SW 1271 (cell line): ENCODE measurements around the gene MACROH2A1.
A peak's percentile ranks its signal among the peaks of the same experiment; 100 is the strongest.

Experiments used
- DNase-seq, 2 experiments: peaks; one replicate each; lab custom pipeline; 2025; lab: John Stamatoyannopoulos, UW

MACROH2A1 gene

DNA sequence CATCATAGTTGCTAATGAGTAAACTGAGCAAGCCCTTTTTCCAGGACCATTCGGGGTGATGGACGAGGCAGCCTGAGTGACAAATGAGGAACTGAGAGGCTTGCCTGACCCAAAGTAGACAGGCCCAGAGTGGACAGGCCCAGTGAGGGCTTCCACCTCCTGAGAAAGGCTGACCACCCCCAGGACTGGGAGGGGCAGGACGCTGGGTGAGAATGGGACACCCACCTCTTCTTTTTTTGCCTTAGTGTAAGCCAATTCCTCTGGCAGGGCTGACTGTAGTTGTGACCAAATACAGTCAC lies 68.3 kb downstream of the MACROH2A1 start:
- DNase-seq: no peak

DNA sequence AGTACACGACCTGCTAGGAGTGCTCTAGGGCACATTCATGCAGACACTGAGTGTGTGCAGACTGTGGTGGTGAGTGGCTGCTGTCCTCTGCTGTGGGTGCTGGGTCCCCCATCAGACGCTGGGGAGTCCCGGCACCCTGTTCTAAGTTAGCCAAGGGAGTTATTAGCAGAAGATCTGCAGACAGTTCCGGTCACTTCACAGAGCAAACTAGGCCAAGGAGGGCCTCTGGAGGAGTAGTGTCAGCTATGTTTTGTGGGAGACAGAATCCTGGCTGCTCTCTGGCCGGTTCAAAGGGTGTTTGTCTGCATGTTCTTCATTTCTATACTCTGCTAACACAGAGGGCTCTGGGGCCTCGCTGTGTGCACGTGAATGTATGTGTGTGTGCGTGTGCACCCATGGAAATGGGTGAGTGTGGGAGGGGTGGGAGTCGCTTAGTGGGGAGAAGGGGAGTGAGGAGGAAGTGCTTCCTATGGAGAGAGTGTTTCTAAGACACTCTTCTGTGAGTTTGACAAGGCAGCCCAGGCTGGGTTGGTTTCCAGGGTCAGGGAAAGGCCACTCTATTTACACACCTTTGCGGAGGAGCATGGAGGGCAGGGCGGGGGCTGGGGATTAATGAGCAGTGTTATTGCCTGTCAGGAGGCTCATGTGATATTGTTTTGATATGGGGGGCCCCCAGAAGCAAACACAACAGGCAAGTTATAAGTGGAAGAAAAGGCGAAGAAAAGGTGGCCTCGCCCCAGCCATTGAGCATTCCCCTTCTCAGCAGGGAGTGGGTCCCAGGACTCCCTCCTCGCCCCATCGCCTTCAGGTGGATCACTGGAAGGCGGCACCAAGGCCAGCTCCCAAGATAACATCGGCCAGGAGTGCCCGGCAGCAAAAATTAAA lies 68.9 kb downstream of the MACROH2A1 start:
- no peak for DNase-seq

DNA sequence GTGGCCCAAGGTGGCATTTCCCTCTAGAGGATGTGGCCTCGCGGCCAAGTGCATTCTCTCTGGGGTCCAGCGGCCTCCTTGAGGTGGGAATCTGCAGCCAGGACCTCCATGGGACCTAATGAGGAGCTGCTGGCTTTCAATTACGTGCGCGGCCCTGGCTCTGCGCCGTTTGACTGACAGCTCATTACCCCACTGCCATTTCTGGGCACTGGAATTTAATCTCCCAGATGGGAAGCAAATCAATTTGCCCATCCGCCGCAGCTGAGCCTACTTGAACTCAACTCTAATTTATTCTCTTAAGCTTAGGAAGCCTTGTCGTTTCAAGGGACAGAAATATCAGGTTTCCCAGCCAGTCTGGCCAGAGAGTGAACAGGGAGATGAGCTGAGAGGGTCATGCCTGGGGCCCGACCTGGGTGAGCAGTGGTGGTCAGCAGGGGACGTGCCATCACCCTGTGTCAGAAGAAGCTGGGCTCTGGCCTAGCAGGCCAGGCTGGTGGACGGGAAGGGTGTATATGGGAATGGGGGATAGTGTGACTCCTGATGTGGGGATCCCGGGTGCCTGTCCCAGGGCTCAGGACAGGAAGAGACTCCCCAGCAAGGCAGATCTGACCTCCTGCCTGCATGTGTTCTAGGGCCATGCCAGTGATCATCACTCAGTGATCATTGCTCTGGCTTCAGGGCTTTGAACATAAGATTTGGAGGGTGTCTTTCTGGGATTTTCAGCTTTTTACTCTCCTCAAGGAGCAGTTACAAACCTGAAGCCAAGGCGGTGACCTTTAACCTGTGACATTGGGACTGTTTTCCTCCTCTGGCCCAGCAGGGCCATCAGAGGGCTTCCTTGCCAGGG lies 69.7 kb downstream of the MACROH2A1 start:
- DNase-seq: no peak

DNA sequence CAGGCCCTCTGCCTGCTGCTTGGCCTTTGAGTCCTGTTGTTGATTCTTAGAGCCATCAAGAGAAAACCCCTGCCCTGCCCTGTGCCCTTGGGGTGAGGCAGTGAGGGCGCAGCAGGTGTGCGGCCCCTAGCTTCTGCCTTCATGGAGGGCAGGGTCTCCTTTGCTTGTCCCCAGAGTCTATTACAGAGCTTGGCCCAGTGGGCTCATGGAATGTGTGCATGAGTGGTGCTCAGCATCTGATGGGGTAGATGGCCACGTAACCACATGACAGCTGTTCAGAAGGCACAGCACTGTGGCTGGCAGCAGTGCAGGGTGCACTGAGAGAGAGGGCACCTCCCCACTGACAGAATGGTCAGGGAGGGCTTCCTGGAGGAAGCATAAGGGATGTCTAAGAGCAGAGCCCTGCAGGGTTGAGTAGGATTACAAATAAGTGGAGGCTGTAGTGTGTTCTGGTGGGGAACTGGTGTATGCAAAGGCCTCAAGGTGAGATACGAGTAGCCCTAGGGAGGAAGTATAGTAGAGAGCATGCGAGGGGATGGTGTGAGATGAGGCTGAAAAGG lies 70.8 kb downstream of the MACROH2A1 start:
- DNase-seq: no peak

DNA sequence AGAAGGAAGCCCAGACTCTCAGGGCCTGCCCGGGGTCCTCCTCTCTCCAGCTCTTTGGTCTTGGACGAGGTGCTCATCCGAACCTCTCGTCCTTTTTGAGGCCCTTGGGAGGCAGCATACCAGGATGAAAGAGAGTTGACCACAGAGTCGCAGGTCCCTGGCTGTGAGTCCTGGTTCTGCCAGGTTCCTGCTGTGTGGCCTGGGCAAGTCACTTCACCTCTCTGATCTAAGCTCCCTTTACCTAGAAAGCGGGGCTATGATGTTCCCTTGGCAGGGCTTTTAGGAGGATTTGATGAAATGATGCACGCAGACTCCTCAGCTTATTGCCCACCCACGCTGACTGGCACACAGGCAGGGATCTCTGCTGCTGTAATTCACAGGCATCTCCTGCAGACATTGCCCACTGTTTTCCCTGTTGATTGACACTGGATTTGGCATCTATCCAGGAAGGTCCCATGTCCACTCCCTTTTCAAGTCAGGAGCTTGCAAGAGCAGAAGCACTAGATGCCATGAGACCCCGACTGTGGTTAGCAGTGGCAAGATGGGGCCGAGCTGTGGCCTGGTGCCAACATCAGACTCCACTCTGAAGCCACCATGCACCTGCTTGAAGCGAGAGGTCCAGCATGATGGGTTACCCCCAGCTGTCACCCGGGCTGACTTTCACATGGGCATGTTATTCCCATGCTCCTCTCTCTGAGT lies 71.5 kb downstream of the MACROH2A1 start:
- DNase-seq: no peak

DNA sequence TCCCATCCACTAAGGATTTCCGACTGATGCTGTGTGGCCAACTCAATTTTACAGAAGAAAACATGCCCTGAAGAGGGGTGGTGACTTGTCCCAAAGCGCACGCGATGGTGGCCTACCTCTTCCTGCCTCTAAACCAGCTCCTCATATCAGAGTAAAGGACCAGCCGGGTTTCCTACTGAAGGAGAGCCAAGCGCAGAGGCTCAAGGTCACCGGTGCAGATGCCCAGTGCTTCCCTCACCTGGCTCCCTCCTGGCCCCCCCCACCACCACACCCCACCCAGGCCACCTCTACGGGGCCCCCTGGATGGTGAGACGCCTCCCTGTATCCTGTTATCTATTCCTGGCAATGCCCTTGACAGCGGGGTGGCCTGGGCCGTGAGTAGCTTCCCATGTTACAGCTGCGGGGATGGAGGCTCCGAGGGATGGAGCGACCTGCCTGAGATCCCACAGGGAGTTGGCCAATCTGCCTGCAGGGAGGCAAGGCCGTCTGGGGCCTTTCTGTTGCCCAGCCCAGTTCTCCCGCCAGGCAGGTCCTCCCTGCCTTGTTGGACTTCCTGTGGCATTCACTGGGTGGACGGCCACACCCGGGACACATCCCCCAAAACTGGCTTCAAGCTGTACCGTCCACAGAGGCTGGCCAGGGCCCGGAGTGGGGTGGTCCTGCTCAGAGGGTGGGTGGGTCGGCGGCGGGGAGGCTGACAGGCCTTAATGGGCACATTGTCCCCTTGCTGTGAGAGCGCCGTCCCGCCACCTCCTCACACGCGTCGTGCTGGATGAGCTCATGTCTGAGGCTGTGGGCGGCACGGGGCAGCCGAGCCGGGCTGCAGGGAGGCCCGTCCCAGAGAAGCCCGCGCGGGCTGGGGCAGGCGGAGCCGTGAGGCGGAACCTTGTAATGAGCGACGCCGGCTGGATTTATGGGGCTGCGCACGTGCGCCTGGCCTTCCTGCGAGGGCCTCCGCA lies 72.5 kb downstream of the MACROH2A1 start:
- no peak for DNase-seq

DNA sequence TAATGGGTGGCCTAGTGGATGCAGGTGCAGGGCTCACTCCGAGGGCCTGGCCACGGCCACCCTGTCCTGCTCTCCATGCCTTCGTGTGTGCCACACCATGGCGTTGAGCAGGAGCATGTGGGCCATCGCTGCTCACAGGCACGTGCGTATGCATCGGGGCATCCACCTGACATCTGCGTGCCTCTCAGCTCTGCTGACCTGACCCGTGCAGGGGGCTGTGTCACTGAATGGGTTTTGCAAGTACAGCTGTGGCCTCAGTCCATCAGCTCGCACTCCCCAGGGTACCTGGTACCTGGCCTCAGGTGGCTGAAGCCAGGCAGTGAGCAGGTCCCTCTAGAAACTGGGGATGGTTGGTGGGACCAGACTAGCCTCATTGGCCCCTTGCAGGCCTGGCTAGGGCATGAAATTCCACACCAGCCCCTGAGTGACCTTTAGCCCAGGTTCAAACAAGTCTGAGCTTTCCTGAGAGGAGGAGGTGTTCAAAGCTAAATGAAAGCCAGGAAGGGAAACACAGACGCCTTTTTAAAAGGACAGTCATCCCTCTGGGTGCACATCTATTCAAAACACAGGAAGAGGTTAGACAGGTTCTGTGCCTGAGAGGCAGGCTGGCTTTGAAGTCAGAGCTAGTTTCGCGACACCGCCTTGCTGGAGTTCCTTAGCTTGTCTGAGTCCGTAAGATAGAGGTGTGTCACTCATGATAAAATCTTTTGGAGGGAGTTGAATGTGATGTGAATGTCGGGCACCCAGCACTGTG lies 74.0 kb downstream of the MACROH2A1 start:
- DNase-seq: no peak

DNA sequence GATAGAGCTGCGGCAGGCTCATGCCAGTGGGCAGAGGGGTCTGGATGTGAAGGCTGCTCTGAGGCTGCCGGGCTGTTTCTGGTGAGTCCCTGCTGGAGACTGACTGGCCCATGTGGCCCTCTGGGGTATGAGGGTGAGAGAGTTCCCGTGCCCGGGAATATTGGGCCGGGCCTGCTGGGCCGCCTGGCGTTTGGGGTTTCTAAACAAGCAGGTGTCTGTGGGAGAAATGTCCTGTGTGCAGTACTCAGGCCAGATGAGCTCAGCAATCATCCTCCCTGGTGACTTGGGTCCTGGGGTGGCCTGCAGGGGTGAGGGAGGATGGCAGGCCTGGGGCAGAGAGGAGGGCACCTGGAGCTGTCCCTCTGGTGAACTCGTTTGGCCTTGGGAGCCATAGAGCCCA lies 74.9 kb downstream of the MACROH2A1 start:
- no peak for DNase-seq

DNA sequence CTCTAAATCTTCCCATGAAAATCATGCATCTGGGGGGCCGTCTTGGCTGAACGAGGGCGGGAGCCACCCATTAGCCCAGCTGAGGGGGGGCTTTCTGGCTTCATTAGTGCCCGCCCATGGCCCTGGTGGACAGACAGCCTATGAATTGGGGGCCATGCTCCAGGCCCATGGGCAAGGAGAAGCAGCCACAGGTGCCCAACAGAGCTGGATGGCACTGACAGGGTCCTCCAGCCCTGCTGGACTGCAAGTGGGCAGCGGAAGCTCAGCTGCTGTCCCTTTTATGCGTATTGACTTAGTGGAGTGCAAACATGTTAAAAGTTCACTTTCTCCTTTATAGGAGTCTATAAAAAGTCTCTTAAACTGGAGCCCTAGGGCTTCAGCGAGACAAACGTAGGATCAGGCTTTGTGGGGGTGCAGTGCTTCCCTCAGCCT lies 75.3 kb downstream of the MACROH2A1 start:
- no peak for DNase-seq

DNA sequence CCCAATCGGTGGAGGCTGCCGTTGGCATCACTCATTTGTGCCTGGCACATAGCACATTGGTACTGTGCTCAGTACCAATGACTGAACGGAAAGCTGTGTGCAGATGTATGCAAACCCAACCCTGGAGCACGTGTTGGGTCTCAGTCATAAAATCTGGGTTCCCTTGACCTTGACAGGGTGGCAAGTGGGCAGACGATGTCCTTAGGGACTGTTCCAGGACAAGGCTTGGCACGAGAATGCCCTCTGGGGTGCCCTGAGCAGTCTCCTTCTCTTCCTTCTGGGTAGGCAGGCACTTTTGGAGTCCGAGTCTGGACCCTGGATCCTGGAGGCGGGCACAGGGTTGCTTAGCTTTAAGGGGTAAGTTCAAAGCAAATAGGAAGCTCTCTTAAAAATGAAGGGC lies 75.8 kb downstream of the MACROH2A1 start:
- DNase-seq: no peak

DNA sequence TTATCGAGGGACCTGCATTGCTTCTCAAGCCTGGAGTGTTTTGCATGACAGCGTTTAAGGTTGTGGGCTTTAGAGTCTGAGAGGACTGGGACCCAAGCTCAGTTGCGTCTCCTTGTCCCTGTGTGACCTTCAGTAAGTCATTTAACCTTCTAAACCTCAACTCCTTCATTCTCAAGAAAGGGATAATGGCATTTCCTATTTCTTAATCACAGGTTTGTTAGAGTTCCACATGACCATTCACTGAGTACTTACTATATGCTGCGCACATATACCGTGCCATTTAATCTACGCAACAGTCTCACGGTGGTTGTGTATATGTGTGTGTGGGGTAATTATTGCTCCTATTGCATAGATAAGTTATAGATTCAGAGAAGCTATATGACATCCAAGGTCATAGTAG lies 76.3 kb downstream of the MACROH2A1 start:
- DNase-seq: no peak

DNA sequence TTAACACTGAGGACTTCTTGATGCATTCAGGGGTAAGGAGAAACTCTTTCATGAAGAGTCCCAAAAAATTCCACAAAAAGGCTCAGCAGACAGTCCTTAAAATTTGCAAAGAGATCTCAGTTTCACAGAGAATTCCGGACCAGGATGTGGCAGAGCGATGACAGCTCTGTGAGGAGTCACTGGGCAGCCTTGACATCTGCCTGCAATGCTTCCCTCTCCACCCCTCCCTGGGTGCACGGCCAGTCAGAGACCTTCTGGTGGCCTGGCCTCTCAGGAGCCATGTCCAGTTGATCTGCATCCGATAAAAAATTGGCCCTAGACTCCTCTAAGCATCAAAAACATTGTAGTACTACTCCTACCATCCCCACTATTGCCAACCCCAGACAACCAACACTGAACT lies 76.8 kb downstream of the MACROH2A1 start:
- no peak for DNase-seq

DNA sequence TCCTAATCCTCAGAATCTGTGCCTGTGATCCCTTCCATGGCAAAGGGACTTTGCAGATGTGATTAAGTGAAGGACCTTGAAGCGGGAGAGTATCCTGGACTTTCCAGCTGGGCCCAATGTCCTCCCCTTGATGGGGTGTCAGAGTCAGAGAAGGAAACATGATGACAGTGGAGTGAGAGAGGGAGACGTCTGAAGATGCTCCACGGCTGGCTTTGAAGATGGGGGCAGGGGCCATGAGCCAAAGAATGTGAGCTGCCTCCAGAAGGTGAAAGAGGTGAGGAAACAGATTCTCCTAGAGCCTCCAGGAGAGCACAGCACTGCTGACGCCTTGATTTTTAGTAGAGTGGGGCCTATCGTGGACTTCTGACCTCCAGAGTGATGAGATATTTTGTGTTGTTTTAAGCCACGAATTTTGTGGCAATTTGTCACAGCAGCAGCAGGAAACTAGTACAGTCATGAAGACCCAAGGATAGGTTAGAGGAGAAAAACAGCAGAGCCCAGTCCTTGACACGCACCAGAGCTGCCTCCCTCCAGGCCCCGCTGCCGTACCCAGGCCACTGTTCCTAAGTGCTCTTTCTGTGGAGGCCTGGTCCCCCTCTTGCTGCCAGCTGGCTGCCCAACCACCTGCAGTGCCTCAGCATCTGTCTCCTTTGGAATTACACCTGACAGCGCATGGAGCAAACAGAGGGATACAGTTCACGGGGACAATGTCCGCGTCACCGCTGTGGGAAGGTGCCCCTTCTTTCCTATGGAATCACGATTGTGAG lies 78.1 kb downstream of the MACROH2A1 start:
- no peak for DNase-seq

DNA sequence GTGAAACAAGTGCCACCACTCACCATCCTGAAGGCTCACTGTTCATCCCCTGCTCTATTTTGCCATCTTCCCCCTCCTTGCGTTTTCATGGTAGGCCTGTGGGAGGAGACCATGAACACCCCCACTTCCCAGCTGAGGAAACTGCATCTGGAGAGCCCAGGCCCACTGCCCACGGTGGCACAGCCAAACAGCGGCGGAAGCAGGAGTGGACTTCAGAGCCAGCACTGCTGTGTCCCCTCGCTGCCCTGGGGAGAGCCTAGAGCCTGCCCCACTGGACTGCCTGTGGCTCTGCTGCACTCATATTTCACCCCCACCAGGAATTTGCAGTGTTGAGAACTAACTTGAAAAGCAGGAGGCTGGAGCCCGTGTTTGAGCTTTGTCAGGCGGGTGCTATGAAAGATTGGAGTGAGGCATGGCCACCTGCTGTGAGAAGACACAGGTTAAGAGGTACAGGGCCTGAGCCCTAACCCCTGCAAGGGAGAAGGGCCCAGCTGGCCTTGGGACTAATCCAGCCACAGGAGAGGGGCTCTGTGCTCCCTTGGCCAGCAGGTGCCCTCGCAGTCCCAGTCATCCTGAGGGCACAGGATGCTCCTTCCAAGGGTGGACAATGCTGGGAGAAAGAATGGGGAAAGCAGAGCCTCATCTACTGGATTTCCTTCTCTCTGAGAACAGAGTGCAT lies 79.0 kb downstream of the MACROH2A1 start:
- DNase-seq: peak in 1 of 2 experiments; percentile 11

DNA sequence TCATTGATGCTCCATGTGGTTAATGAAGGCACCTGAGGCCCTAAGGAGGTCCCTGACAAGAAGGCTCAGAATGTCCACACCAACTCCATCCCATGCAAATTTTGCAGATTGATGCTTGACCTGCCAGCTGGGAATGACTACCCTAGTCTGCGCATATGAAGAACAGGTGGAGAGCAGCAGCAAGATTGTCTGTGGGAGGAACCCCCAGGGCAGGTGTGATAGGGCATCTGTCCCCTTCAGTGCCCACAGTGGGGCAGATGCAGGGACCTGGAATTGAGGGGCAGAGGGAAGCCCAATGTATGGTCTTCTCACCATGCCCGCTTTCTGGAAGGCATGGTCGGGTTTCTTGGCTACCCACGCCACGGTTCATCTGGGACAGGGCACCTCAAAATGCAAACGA lies 79.6 kb downstream of the MACROH2A1 start:
- DNase-seq: no peak

DNA sequence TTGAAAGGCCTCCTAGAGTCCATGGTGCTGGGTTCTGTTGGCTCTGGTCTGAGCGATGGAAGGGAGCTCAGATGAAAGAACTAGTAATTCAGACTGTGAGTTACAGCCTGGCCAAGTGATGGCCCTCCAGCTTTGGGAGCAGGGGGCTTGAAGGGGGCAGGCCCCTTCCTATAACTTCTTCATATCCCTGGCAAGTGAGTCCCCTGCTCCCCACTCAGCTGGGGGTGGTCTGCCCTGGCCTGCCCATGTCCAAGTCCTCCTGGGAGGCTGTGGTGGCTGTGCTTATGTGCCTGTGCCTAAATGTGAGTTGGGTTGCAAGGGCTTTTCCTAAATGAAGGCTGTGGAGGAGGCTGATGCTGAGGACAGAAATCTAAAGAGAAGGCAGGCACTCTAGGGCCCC lies 80.1 kb downstream of the MACROH2A1 start:
- no peak for DNase-seq

DNA sequence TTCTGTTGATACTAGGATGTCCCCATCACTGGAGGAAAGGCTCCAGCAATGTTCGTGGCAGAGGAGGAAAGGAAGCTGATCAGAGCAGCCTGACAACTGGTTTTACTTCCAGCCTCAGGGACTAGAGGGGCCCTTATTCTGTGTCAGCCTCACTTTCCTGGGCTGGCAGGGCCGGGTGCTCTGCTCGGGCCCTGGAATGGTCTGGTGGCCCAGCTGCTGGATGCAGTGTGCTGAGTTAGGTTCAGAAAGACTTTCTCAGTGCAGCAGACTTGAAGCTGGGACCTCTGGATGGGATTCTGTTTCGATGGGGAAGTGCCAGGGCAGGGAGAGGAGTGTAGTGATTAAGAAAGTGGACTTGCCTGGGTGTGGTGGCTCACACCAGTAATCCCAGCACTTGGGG lies 81.0 kb downstream of the MACROH2A1 start:
- DNase-seq: no peak

DNA sequence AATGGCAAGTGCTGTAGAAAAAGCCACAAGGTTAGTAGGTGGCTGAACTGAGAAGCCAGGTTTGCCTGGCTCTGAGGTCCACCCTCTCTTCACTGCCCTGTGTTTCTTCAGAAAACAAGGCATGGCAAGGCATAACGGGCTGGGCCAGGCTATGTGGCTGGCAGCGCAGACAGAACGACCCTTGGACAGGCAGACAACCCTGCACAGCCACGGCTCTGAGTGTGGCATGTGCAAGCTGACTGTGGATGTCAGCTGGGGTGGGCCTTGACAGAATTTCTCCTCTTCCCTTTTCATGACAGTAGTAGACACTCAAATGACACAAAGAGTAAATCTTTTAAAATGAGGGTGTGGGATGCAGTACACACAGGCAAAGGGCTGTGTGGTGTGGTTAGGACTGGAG lies 81.7 kb downstream of the MACROH2A1 start:
- no peak for DNase-seq

DNA sequence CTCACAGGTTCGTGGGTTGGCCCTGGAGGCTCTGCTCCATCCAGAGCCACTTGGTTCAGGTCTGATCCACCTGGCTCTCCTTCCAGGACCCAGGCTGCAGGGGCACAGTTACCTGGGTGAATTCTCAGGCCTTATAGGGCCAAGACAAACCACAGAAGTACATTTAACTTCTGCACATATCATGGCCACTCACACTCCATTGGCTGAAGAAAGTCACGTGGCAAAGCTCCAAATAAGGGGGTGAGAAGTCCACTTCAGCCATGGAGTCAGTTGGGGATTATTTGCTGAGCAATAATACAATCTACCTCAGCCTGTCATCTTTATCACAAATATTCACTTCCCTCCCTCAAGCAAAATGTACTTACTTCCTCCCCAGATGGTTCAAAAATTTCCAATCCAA lies 83.6 kb downstream of the MACROH2A1 start:
- DNase-seq: no peak
